HG03442 (cell line): ENCODE data around the gene THPO.
A peak's percentile ranks its signal among the peaks of the same experiment; 100 is the strongest.

Experiments used
- ATAC-seq: cut with Tn5 transposase; IDR thresholded peaks from one replicate; pipeline ENCODE4 v1.9.1; 2021; ENCODE audit warnings: mild to moderate bottlenecking, moderate library complexity; ENCODE audit not compliant: unreplicated experiment

THPO gene

DNA sequence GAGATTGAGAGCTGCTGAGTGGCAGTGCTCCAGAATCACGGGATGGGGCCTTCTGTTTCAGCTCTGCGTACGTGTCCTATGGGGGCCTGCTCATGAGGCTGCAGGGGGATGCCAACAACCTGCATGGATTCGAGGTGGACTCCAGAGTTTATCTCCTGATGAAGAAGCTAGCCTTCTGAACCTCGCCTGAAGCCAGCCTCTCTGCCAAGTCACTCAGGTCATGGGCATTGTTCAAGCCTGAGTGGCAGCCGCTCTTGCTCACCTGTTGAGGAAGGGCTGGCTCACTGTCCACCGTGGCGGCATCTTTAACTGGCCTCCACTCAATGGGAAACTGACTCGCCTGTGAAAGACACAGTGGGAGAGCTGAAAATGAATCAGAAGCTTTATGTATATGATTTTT, 9.9 kb downstream of the THPO start:
- no peak for ATAC-seq

- ATAC-seq = no peak
Observed at GRCh38 chr3:184366619-184367289, 11.3 kb downstream of the THPO start.

GRCh38 chr3:184362668-184363546, 15.1 kb downstream of the THPO start:
- peak; percentile 87 for ATAC-seq

- ATAC-seq = peak; percentile 2
Observed at GRCh38 chr3:184361932-184362667, 15.9 kb downstream of the THPO start.

- peak; percentile 28 for ATAC-seq
Observed at GRCh38 chr3:184361532-184361931, 16.5 kb downstream of the THPO start, which contains the start of the genes CLCN2 and POLR2H. Gene CLCN2 (minus strand): TSS chr3:184361605. CDS start chr3:184361479, 126 bp downstream. Gene POLR2H (plus strand): TSS chr3:184361710. CDS start chr3:184363493, 1,783 bp downstream.

- ATAC-seq = no peak
Observed at GRCh38 chr3:184360929-184361531, 17.0 kb downstream of the THPO start.

- no peak for ATAC-seq
Observed at GRCh38 chr3:184360070-184360928, 17.7 kb downstream of the THPO start.

- ATAC-seq = no peak
Observed at GRCh38 chr3:184359610-184360009, 18.4 kb downstream of the THPO start.

GRCh38 chr3:184358921-184359350, 19.1 kb downstream of the THPO start:
- ATAC-seq = no peak

DNA sequence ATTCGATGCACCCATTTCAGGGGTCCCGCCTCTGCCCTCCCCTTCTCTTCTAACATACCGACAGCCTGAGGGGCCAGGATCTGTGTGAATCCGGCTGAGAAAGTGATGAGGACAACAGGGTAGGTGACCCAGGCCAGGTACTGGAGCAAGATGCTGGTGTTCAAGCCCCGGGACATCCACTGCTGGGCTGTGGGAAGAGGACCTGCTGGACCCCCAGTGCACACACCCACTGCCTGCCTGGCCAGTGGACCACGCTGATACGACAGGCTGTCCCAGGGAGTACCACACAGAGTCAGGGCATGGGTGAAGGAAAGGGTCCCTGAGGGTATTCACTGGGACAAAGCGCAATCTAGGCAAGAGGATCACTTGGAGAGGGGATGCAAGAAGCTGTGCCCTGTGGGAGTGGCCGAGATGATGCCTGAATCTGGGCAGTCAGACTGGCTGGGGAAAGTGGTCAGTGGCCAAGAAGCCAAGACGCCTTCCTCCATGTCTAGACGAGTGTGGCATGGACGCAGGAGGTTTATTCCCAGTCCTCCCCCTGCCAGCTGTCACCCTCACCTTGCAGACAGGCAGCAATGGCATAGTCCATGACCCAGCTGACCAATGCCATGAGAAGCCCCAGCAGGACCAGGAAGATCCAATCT, 19.8 kb downstream of the THPO start:
- no peak for ATAC-seq

GRCh38 chr3:184357248-184358123, 20.5 kb downstream of the THPO start:
- ATAC-seq = no peak

DNA sequence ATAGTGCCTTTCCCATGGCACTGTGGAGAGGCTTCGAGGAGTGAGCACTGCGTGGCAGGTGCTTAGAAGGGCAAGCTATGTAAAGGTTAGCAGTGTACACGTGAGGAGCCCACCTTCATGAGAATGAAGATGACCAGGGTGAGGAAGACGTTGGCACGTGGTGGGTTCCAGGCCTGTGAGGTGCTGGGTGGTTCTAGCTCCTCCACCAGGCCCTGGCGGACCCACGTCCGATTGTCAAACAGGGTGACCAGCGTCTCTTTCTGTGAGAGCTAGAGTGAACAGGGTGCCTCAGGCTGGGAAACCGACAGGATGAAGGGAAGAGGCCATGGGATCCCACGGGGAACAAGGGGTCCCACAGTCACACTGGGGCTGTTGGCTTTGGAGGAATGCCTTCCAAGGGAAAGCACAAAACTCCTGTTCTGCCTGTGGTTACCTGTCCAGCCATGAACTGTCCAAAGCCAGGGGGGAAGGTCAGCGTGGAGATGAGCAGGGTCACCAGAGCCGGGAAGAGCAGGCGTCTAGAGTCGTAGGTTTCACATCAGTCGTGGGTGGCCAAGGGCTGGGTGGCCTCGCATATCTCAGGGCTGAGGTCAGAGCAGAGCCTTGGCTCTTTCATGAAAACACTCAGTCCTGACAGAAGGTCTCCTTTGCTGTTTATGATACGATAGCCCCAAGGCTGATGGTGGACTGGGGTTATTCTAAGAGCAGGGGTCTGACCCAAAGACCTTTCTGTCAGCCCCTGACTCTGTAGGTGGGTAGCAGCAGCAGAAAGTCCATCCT, 22.6 kb downstream of the THPO start:
- ATAC-seq = no peak

- no peak for ATAC-seq
Observed at GRCh38 chr3:184354754-184355153, 23.3 kb downstream of the THPO start.

- peak; percentile 49 for ATAC-seq
Observed at GRCh38 chr3:184354121-184354728, 23.8 kb downstream of the THPO start.

DNA sequence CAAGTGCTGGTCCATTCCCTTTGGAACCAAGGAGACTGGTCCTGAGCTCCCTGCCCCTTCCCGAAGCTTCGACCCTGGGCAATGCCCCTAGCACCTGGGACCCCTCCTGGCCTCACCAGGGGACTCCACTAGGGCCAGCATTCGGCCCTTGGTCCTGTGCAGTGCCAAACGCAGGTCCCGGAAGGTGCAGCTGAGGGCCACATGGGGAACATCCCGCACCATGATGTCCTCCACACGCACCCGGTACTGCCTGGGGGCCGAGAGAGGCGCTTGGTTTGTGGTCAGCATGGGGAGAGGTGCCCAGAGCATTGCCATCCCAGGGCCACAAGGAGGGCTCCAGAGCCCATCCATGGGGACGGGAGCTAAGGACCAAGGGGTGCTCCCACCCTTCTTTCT, 24.5 kb downstream of the THPO start:
- no peak for ATAC-seq

- ATAC-seq = no peak
Observed at GRCh38 chr3:184352897-184353545, 25.0 kb downstream of the THPO start.
